Adipocyte (in vitro differentiated cells): ENCODE measurements around the gene ANKRD53.

Experiments used
- DNase-seq: peaks from one replicate; pipeline ENCODE4 v3.0.0-alpha.2; 2015; ENCODE audit warnings: low read depth
- H3K27me3 ChIP-seq: replicated peaks from 2 replicates; pipeline ENCODE4 v1.7.0; 2013; ENCODE audit warnings: mild to moderate bottlenecking, low read length, moderate library complexity; ENCODE audit not compliant: control insufficient read depth, insufficient read depth
- H3K36me3 ChIP-seq: 2 replicates; pipeline ENCODE4 v1.7.0; 2013; ENCODE audit warnings: low read length, mild to moderate bottlenecking, moderate library complexity; ENCODE audit not compliant: control insufficient read depth, insufficient read depth, severe bottlenecking
- H3K4me1 ChIP-seq: 2 replicates; pipeline ENCODE4 v1.7.0; 2013; ENCODE audit warnings: mild to moderate bottlenecking, low read length, moderate library complexity; ENCODE audit not compliant: control insufficient read depth, insufficient read depth
- H3K4me3 ChIP-seq: 2 replicates; pipeline ENCODE4 v1.7.0; 2013; ENCODE audit warnings: mild to moderate bottlenecking, low read length, moderate library complexity
- H3K9ac ChIP-seq: 2 replicates; pipeline ENCODE4 v1.7.0; 2013; ENCODE audit warnings: mild to moderate bottlenecking, low read length, moderate library complexity
- H3K9me3 ChIP-seq: 2 replicates; pipeline ENCODE4 v1.7.0; 2013; ENCODE audit warnings: mild to moderate bottlenecking, low read length, moderate library complexity; ENCODE audit not compliant: control insufficient read depth

ANKRD53 gene

DNA sequence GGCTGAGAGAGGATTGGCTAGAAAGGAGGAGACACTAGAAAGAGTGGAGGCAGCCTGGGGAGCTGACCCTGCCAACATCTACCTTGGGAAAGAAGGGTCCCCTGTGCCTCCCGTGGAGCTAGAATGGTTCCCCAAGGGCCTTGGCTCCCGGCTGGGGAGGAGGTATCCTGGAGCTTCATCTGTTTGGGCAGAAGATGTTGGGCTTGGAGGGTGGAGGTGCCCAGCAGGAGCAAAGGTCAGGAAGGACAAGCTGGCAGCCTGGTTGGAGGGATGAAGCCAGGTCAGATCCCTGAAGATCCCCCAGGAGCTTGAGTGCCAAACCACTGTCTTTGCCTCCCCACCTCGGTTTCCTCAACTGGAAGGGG, 39.9 kb upstream of the ANKRD53 start:
- Histone ChIP-seq H3K36me3 (no peaks in the 10 kb centered on the region), H3K27me3 (peaks cover 18% of the 10 kb centered on the region), H3K9ac (no peak overlapping the region), H3K4me3 (no peak overlapping the region), H3K9me3 (no peaks in the 10 kb centered on the region), H3K4me1 (no peaks in the 10 kb centered on the region)
- DNase-seq = no peak

DNA sequence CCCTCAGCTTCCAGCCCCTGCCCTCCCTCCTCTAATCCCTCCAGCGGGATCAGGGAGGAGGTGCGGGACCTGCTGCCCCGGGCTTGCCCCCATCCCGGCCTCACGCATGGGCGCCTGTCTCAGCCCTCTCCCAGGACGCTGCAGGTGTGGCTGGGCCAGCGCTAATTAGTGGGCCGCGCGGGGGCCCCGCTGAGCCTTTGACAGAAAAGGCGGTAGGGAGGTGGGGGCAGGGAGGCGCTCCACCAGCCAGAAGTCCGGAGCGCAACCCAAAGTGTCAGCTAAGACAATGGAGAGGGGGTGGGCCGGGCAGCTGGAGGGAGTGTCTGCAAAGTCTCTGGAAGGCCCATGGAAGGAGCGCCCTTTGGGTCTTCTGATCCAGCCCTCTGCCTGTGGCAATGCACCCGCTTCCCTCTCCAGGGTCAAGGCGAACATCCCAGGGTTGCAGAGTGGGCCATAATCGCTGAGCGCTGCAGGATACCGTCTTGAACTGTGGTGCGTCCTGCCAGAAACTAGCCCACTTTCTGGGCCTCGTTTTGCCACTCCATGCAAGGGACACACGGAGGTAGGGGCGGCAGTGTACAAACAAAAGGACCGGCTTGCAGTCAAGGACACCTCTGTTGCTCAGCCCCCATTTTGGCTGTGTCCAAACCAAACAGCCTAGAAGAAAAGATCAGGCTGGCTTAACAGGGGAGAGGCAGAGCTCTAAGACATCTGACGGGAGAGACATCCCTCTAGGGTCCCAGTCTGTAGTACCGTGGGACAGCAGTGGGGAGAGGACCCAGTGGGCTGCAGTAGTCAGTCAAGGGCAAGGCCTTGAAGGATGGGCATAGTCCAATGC, 39.2 kb upstream of the ANKRD53 start:
- DNase-seq = no peak
- peaks cover 17% of the 10 kb centered on the region for H3K27me3 ChIP-seq
- no peak overlapping the region for H3K9ac ChIP-seq
- no peaks in the 10 kb centered on the region for H3K9me3 ChIP-seq
- H3K4me3 ChIP-seq = no peak overlapping the region
- no peaks in the 10 kb centered on the region for H3K4me1 ChIP-seq
- no peaks in the 10 kb centered on the region for H3K36me3 ChIP-seq

DNA sequence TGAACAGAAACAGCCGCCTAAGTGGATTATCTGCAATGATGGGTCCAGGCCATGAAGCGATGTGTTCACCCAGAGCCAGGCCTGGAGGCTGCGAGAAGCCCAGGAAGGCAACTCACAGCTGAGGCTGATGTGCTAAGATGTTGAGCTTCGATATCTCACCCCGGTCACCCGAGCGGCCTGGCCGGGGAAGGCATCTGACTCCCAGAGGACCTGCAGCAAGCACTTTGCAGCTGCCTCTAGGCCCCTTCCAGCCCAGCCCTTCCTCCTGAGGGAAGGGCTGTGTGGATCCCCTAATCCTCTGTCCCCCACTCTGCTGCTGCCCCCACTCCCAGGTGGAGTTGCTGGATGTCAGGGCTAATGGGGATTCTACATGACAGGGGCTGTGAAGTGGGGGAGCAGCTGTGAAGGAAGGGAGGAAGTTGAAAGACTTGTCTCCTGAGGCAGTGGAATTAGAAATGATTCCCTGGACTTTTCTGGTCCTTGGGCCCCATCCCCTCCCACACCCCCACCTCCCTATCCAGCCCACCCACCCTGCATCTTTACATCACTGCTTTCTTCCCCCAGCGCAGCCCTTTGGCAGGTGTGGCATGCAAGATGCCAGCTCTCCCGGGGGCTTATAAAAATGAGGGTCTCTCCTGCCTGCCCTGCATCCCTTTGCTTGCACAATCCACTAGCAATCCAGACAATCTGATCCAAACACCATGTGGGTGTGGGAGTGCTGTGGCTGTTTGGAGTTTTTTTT, 38.4 kb upstream of the ANKRD53 start:
- no peak overlapping the region for H3K4me3 ChIP-seq
- H3K27me3 ChIP-seq = peaks cover 11% of the 10 kb centered on the region
- no peaks in the 10 kb centered on the region for H3K36me3 ChIP-seq
- H3K9me3 ChIP-seq = no peaks in the 10 kb centered on the region
- DNase-seq = no peak
- no peak overlapping the region for H3K9ac ChIP-seq
- no peaks in the 10 kb centered on the region for H3K4me1 ChIP-seq

DNA sequence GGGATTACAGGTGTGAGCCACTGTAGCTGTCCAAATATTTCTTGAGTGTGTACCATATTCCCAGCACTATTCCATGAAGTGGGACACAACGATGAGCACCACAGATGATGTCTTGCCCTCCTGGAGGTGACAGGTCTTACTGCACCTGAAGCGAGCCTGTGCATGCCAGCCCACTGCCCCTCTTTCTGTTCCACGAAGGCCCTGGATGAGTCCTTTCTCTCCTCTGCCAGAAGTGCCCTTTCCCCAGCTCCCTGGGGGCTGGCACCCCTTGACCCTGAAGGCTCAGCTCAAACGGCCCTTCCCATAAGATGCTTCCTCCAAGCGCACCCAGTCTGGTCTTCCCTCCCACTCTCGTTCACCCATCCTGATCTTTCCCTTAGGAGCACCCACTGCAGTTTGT, 37.2 kb upstream of the ANKRD53 start:
- Histone ChIP-seq H3K4me3 (no peak overlapping the region), H3K4me1 (no peaks in the 10 kb centered on the region), H3K36me3 (no peaks in the 10 kb centered on the region), H3K9ac (no peak overlapping the region), H3K9me3 (no peaks in the 10 kb centered on the region), H3K27me3 (peaks cover 11% of the 10 kb centered on the region)
- no peak for DNase-seq

DNA sequence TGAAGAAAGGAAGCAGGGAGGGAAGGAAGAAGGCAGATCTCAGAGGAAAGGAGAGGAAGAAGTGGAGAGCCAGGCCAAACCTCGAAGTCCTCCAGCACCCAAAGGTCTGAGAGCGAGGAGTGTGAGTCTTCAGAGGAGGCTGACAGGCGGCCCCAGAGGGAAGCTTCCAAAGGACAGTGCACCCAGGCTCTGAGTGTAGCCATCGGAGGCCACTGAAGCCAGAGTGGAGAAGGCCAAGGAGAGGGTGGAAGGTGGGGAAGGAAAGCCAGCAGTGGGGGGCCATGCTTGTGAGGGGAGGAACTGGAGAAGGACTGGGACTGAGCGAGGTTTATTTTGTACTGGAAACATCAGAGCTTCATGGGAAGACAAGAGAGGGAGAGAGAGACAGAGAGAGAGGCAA, 36.7 kb upstream of the ANKRD53 start:
- Histone ChIP-seq H3K27me3 (peaks cover 11% of the 10 kb centered on the region), H3K36me3 (no peaks in the 10 kb centered on the region), H3K4me1 (no peaks in the 10 kb centered on the region), H3K4me3 (no peak overlapping the region), H3K9ac (no peak overlapping the region), H3K9me3 (no peaks in the 10 kb centered on the region)
- no peak for DNase-seq

DNA sequence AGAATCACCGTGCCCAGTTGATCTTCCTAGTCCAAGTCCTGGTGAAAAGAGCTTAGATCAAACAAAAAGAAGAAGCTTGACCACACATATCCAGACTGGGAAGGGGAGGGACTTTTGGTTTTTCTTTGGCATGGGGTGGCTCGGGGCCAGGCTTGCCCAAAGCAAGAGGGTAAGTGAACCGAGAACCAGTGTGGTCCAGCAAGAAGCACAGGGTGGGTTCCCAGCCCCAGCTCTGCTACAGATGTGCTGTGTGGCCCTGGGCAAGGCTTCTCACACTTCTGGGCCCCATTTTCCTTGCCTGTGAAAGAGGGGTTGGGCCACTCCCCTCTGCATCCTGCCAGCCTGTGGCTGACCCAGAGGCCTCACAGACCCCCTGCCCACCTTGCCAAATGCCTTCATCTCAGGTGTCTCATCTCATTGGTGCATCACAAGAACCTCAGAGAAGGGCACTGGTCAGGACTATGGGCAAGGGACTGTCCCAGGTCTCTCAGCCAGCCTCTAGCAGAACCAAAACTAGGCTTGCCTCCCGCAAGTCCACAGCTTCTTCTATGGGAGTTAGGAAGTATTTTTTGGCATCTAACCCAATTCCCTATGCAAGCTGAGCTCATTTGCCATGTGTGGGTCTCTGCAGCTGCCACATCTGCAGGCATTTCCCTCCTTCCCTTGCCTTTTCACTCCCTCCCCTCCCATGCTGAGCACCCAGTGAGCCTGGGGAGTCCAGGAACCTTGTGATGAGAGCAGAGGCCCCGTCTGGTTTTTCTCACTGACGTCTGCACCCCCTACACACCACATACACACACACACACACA, 35.8 kb upstream of the ANKRD53 start:
- H3K9me3 ChIP-seq = no peaks in the 10 kb centered on the region
- no peaks in the 10 kb centered on the region for H3K36me3 ChIP-seq
- H3K9ac ChIP-seq = no peak overlapping the region
- no peak overlapping the region for H3K4me3 ChIP-seq
- H3K27me3 ChIP-seq = peaks cover 11% of the 10 kb centered on the region
- peaks cover 3% of the 10 kb centered on the region for H3K4me1 ChIP-seq
- DNase-seq = no peak

DNA sequence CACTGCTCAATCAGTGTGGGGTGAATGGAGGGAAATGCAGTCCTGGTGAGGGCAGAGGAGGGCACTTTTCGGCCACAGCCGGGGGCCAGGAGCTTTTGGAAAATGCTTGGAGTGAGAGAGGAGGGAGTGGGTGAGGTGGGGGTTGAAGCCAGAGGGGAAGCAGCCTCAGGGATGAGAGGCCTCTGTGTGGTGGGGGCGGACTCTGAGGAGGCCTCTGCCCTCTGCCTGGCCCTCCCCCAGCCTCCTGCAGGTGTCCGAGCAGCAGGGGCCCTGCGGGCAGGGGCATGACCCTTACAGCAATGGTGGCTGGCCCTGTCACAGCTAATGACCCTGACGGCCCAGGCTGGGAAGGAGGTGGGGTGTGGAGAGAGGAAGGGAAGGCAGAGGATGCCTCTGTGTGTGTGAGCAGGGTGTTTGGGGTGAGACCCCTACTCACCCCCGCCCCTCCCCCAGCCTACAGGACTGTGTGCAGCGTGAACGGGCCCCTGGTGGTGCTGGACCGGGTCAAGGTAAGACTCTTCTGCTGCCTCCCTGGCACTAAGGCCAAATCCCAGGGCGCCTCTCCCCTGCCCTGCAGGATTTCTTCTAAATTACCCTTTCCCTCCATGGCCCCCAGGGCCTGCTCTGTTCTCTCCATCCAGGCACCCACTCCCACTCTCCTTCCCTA, 35.1 kb upstream of the ANKRD53 start:
- H3K9ac ChIP-seq = no peak overlapping the region
- no peak overlapping the region for H3K4me3 ChIP-seq
- no peaks in the 10 kb centered on the region for H3K36me3 ChIP-seq
- H3K9me3 ChIP-seq = no peaks in the 10 kb centered on the region
- DNase-seq = no peak
- H3K4me1 ChIP-seq = peaks cover 7% of the 10 kb centered on the region
- H3K27me3 ChIP-seq = peaks cover 8% of the 10 kb centered on the region

DNA sequence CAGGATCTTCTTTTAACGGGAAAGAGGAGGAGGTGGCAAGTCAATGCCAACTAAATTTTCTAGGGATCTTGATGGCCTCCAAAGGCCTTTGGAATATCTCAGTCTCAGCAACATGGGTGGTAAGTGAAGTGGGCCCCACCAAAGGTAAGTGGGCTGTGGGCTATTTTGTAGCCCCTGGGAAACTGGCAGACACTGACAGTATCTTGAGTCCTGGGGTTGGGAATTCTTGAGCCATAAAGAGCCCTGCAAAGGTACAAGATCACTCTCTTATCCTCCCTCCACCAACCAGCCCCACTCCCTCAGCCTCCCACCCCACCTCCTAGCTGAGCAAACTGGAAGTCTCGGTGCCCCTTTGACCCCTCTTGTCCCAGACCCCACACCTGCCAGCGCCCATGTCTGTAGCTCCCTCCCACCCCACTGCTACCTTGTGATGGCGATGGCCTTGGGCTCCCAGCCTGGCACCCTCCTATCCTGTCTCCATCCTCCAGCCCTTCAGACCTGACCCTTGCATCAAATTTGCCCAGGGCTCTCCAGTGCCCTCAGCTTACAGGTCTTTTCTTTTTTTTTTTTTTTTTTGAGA, 34.2 kb upstream of the ANKRD53 start:
- no peak overlapping the region for H3K9ac ChIP-seq
- no peaks in the 10 kb centered on the region for H3K9me3 ChIP-seq
- no peaks in the 10 kb centered on the region for H3K36me3 ChIP-seq
- peaks cover 8% of the 10 kb centered on the region for H3K4me1 ChIP-seq
- H3K4me3 ChIP-seq = no peak overlapping the region
- DNase-seq = no peak
- peaks cover 4% of the 10 kb centered on the region for H3K27me3 ChIP-seq

DNA sequence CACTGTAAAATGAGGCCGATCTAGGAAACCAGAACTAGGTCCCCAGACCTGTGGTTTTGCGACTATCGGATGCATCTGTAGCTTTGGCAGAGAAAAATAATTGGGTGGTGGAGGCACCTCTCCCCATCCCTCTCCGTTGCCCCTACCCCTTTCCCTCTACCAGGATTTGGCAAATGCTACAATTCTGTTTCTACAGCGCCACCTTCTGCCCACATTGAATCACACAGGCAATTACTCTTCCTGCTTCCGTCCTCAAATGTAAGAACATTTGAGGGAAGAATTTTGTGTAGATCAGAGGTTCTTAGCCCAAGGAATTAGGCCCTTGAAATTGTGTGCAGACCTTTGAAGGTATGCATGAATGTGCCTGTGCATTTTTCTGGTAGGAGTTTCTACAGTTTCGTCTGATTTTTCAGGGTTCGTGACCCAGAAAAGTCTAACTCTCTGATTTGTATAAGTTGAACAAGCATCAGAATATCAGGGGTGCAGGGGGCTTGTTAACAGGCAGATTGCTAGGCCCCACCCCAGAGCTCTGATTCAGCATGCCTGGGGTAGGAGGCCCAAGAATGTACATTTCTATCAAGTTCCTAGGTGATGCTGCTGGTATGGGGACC, 31.5 kb upstream of the ANKRD53 start:
- no peak overlapping the region for H3K4me3 ChIP-seq
- no peaks in the 10 kb centered on the region for H3K9me3 ChIP-seq
- no peak overlapping the region for H3K9ac ChIP-seq
- no peaks in the 10 kb centered on the region for H3K27me3 ChIP-seq
- H3K36me3 ChIP-seq = no peaks in the 10 kb centered on the region
- H3K4me1 ChIP-seq = peaks cover 8% of the 10 kb centered on the region
- DNase-seq = peak; percentile 82

DNA sequence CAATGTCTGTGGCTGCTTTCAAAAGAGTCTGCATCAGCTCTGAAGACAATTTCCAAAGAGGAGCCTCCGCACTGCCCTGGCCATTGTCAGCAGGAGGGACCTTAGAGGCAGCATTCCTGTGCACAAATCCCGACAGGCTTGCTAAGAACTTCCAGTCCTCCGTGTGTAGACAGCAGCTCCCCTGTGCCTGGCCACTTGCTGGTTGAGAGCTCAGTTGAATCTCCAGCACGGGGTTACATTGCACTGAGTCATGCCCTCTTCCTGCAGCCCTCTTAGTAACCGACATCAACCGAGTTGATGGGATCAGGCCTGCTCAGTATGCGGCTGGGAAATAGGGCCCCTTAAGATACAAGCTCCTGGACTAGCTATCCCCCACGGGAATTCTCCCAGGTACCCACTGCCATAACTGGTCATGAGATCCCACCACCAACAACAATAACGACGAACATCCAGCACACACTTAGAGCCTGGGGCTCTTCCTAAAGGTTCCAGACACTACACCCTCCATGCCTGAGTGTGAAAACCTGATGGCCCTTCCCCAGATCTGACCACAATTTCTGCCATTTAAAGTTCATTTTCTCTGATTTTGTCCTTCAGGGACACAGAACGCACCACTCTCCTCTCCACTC, 30.8 kb upstream of the ANKRD53 start:
- Histone ChIP-seq H3K4me3 (no peak overlapping the region), H3K9ac (peak overlapping the region; percentile 43), H3K4me1 (peaks cover 8% of the 10 kb centered on the region), H3K27me3 (no peaks in the 10 kb centered on the region), H3K9me3 (no peaks in the 10 kb centered on the region), H3K36me3 (no peaks in the 10 kb centered on the region)
- DNase-seq = peak; percentile 29
